GM21390 (cell line): ENCODE measurements around the gene C3orf38.
A peak's percentile ranks its signal among the peaks of the same experiment; 100 is the strongest.
"Not testable (repeated sequence)": the region's sequence is repeated elsewhere in the genome, so short reads cannot be mapped to it uniquely, and the experiment has no call there.

Source experiments
- ATAC-seq: cut with Tn5 transposase; IDR thresholded peaks from one replicate; pipeline ENCODE4 v1.9.1; 2021; ENCODE audit not compliant: unreplicated experiment

Gene C3orf38

DNA sequence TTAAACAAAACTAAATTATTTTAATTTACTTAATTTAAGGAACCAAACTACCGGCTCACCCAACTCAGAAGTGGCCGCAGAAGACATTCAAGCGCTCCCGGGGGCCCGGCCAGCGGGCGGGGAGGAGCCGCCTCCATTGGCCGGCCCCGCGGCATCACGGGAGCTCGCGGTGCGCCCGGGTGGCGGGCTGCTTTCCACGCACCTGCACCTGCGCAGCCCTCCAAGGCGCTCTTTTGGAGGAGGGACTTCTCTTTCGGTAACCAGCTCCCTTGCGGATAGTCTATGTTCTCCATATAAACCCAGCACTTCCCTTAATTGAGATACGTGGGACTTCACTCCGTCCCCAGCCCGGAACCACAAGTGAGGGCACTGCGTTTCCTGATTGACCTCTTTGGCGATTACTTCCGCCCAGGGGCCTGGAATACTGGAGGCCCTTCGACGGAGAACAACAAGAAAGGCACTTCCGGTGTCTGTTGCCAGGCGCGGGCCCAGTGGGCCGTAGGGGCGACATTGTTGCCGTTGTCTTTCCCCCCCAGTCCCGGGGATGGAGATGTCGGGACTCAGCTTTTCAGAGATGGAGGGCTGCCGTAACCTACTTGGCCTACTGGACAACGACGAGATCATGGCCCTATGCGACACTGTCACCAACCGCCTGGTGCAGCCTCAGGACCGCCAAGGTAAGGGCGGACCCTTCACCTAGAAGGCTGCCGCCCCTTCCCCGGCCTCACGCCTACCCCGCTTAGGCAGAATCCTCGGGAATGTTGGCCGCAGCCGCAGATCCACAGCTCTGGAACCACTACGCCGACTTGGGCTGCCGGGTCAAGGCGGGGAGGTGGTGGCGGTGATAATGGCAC is at the start of gene C3orf38:
Gene C3orf38 (plus strand): TSS at position 451 of the 854 bp plus-strand sequence. CDS start 94 bp downstream, at position 545.
- ATAC-seq = peak; percentile 75

- ATAC-seq = peak; percentile 96
These were observed 48.6 kb upstream of the C3orf38 start for GRCh38 chr3:88101142-88101541.

GRCh38 chr3:88105325-88105724 is 44.4 kb upstream of the C3orf38 start:
- ATAC-seq = no peak

DNA sequence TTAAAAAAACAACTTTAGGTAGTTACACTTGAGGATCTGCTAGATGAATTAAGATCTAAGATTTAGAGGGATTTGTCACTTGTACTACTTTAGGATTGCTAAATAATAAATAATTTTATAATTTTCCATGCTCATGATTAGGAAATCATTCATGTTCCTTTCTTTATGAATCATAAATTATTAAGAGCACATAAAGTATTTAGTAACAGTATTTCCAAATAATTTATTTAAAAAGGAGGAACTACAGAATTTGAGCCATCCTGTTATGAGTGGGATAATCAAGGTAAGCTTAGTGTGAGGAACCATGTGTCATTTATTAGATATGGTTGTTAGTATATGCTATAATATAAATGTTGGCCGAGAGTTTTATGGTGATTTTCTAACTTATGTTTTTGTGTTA is 37.5 kb upstream of the C3orf38 start:
- no peak for ATAC-seq

GRCh38 chr3:88113311-88114162 is 36.2 kb upstream of the C3orf38 start:
- peak; percentile 87 for ATAC-seq

DNA sequence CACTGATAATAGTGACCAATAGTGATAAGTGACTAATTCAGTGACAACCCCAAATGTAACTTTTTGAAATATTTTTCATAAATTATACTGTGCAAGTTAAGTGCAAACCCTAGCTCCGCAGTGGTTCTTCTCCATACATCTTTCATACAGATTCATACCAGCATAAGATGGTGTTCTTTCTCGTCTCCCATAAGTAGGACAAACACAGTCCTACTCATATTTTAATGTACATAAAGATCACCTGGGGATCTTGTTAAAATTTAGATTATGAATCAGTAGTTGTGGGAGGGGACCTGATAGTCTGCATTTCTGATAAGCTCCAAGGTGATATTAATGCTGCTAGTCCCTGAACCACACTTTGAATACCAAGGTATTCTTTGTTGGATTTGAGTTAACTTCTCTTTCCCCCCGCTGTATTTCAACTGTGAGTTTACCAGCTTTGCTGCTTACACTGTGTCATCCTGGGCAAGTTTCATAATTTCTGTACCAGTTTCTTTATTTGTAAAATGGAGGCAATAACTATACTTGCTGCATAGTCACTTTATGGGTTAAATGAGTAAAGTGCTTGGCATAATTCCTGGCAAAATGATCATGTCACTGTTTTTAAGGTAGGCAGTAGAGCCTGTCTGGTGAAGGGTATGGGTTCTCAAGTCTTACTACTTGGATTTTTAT is 34.7 kb upstream of the C3orf38 start:
- ATAC-seq = no peak

GRCh38 chr3:88117683-88118082 is 32.1 kb upstream of the C3orf38 start:
- no peak for ATAC-seq

DNA sequence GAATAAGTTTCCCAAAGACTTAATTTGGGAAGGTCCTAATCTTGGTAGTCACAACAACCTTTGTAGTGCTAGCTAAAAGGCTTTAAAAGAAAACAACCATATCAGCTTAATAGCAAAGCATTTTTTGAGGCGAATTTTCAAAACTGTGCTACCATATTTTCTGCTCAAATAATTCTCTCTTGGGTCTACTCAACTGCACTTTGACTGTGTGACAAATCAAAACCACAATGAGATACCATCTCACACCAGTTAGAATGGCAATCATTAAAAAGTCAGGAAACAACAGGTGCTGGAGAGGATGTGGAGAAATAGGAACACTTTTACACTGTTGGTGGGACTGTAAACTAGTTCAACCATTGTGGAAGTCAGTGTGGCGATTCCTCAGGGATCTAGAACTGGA is 31.2 kb upstream of the C3orf38 start:
- not testable (repeated sequence) for ATAC-seq

DNA sequence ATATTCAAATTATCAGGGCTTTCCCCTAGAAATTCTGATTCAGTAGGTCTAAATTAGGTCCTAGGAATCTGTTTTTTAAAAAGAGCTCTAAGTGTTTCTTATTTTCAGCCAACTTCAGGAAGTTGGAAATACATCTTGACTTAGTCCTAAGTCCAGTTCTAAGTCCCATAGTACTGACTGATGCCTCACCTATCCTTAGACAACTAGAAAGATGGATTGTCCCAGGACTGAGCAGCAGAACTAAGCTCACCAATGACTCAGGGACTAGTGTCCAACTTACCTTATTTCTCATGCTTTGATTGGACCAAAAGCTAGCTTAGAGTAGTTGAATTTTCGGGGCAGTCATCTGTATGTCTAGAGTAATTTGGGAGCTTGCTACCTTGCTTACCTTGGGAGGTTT is 26.2 kb upstream of the C3orf38 start:
- no peak for ATAC-seq

GRCh38 chr3:88131695-88132094 is 18.1 kb upstream of the C3orf38 start:
- ATAC-seq = no peak

DNA sequence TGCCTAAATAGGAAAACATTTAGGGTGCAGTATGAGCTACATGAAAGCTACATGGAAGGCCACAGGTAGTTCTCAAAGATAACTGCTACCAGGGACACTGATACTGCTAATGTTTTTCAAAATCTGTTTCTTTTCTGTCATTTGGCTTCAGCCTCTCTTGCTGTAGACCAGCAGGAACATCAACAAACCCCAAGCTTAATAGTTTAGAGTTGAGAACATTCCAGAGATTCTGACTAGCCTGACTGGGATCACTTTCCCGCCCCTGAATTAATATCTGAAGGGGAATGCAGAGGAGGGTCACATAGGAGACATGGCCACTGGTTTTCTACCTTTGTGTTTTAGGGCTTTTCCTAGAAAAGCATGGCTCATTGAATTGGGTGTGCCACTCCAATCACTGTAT is 16.9 kb upstream of the C3orf38 start:
- no peak for ATAC-seq

DNA sequence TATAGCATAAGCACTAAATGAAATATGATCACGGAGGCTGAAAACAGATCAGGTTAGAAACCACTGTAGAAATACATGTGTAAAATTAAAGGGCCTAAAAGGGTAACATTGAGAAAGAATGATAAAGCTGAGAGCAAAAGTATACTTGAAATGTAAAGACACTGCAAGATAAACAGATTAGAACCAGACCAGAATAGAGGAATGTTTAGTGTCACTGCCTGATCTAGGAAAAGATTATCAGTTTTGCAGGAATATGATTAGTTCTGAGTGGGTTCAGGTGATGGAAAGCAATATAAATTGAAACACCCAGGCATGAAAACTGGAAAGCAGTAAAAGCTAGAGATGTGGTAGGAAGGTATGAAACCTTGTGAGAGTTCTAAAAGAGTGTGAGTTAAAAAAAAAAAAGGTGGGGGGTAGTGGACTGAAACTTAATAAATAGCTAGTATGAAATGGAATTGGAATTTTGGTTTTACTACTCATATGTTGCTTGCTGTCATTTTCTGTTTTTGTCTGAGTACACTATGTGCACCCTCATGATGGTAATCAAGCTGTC is 16.0 kb upstream of the C3orf38 start:
- no peak for ATAC-seq

- ATAC-seq = no peak
These were observed 11.9 kb upstream of the C3orf38 start for GRCh38 chr3:88137836-88138235.

- peak; percentile 24 for ATAC-seq
These were observed 8.2 kb upstream of the C3orf38 start for GRCh38 chr3:88141458-88142083.

- peak; percentile 46 for ATAC-seq
These were observed 7.6 kb upstream of the C3orf38 start for GRCh38 chr3:88142094-88142624.

DNA sequence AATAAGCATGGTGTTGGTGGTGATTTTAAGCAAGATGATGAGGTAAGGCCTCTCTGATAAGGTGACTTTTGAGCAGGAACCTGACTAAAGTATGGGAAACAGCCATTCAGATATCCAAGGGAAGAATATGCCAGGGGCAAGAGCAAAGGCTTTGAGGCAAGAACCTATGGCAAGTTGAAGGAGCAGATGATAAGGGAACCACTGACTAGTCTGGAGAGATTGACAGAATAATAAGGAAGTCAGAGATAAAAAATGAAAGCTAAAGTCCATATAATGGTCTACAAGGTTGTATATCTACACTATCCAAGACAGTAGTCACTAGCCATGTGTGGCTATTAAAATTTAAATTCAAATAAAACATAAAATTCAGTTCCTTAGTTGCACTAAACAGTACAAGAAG is 2.5 kb upstream of the C3orf38 start:
- ATAC-seq = no peak

DNA sequence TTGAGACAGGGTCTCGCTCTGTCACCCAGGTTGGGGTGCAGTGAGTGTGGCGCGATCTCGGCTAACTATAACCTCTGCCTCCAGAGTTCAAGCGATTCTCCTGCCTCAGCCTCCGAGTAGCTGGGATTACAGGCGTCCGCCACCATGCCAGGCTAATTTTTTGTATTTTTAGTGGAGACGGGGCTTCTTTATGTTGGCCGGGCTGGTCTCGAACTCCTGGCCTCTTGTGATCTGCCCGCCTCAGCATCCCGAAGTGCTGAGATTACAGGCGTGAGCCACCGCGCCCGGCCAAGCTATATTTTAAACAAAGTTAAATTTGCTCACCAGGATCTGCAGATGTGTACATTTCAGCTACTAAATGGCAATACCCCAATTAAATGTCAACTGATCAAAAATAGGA is 1.1 kb upstream of the C3orf38 start:
- ATAC-seq = no peak

- ATAC-seq = peak; percentile 23
These were observed 654 bp upstream of the C3orf38 start for GRCh38 chr3:88149101-88149508.

GRCh38 chr3:88150371-88150770 is 612 bp downstream of the C3orf38 start:
- ATAC-seq = peak; percentile 29

- no peak for ATAC-seq
These were observed 1.0 kb downstream of the C3orf38 start for GRCh38 chr3:88150806-88151205.
